ENCODE data around the gene KNCN. TPM values are rescaled to one million over a fixed set of nuclear protein-coding genes. Genes with fewer than 3 reads are reported as not detected.

KNCN gene
- polyA plus RNA-seq, 1 donor from 2014 or later: not detected

- H3K79me2 ChIP-seq (replicated peaks; ENCODE audit: insufficient read depth, low read length): no peaks in the 10 kb centered on the region
- no peak overlapping the region for H3K27ac ChIP-seq (ENCODE audit: low read length)
- H3K27me3 ChIP-seq (ENCODE audit: insufficient read depth, low read depth, low read length): peaks cover 24% of the 10 kb centered on the region
- H4K20me1 ChIP-seq (ENCODE audit: insufficient read depth): no peaks in the 10 kb centered on the region
- TF ChIP-seq SMC3 (conservative IDR thresholded peaks at IDR 0.05; ENCODE audit: poor library complexity) (no peak), EP300 (conservative IDR thresholded peaks at IDR 0.05; ENCODE audit: poor library complexity, severe bottlenecking) (no peak), TAF1 (IDR thresholded peaks at IDR 0.05; ENCODE audit: low read depth) (no peak), MXI1 (conservative IDR thresholded peaks at IDR 0.05; ENCODE audit: poor library complexity, severe bottlenecking) (no peak), REST (IDR thresholded peaks at IDR 0.05; ENCODE audit: borderline replicate concordance) (no peak), POLR2AphosphoS5 (IDR thresholded peaks at IDR 0.05) (no peak), EZH2 (IDR thresholded peaks at IDR 0.05; ENCODE audit: borderline replicate concordance, insufficient read depth, low read length, poor library complexity, severe bottlenecking) (no peak), RAD21 (conservative IDR thresholded peaks at IDR 0.05) (no peak), CTCF (IDR thresholded peaks at IDR 0.05; ENCODE audit: poor library complexity, severe bottlenecking) (no peak)
- H3K9me3 ChIP-seq (ENCODE audit: low read length): no peaks in the 10 kb centered on the region
- H3K36me3 ChIP-seq (ENCODE audit: insufficient read depth, low read length): no peaks in the 10 kb centered on the region
- no peak overlapping the region for H2AFZ ChIP-seq (ENCODE audit: low read depth, low read length)
- no peak overlapping the region for H3K4me2 ChIP-seq (ENCODE audit: low read length)
- H3K9me2 ChIP-seq (ENCODE audit: insufficient read depth, low read length): no peaks in the 10 kb centered on the region
- no peak overlapping the region for H3K9ac ChIP-seq (ENCODE audit: low read length)
- no peaks in the 10 kb centered on the region for H3F3A ChIP-seq (ENCODE audit: insufficient read depth, low read length, poor library complexity, severe bottlenecking)
- H3K4me3 ChIP-seq (ENCODE audit: low read length): no peak overlapping the region
Measured at GRCh38 chr1:46522184-46522968, 29.1 kb downstream of the KNCN start.

- H3K79me2 ChIP-seq (replicated peaks; ENCODE audit: insufficient read depth, low read length): no peaks in the 10 kb centered on the region
- no peak for TF ChIP-seq MXI1 (conservative IDR thresholded peaks at IDR 0.05; ENCODE audit: poor library complexity, severe bottlenecking)
- TF ChIP-seq EZH2 (IDR thresholded peaks at IDR 0.05; ENCODE audit: borderline replicate concordance, insufficient read depth, low read length, poor library complexity, severe bottlenecking): no peak
- TF ChIP-seq REST (IDR thresholded peaks at IDR 0.05; ENCODE audit: borderline replicate concordance): no peak
- no peak for TF ChIP-seq EP300 (conservative IDR thresholded peaks at IDR 0.05; ENCODE audit: poor library complexity, severe bottlenecking)
- no peak for TF ChIP-seq POLR2AphosphoS5 (IDR thresholded peaks at IDR 0.05)
- no peak for TF ChIP-seq SMC3 (conservative IDR thresholded peaks at IDR 0.05; ENCODE audit: poor library complexity)
- no peak for TF ChIP-seq TAF1 (IDR thresholded peaks at IDR 0.05; ENCODE audit: low read depth)
- TF ChIP-seq CTCF (IDR thresholded peaks at IDR 0.05; ENCODE audit: poor library complexity, severe bottlenecking): no peak
- TF ChIP-seq RAD21 (conservative IDR thresholded peaks at IDR 0.05): no peak
- H3K9me2 ChIP-seq (ENCODE audit: insufficient read depth, low read length): no peaks in the 10 kb centered on the region
- H3K9ac ChIP-seq (ENCODE audit: low read length): no peak overlapping the region
- H3K9me3 ChIP-seq (ENCODE audit: low read length): no peaks in the 10 kb centered on the region
- peaks cover 16% of the 10 kb centered on the region for H3K27me3 ChIP-seq (ENCODE audit: insufficient read depth, low read depth, low read length)
- H3K36me3 ChIP-seq (ENCODE audit: insufficient read depth, low read length): no peaks in the 10 kb centered on the region
- no peaks in the 10 kb centered on the region for H3F3A ChIP-seq (ENCODE audit: insufficient read depth, low read length, poor library complexity, severe bottlenecking)
- H3K4me3 ChIP-seq (ENCODE audit: low read length): no peak overlapping the region
- H2AFZ ChIP-seq (ENCODE audit: low read depth, low read length): no peak overlapping the region
- no peak overlapping the region for H3K4me2 ChIP-seq (ENCODE audit: low read length)
- no peak overlapping the region for H3K27ac ChIP-seq (ENCODE audit: low read length)
- no peaks in the 10 kb centered on the region for H4K20me1 ChIP-seq (ENCODE audit: insufficient read depth)
Measured at GRCh38 chr1:46521414-46521813, 30.0 kb downstream of the KNCN start.
